ENCODE measurements around the gene GPBP1L1.
"Not testable (repeated sequence)": the region's sequence is repeated elsewhere in the genome, so short reads cannot be mapped to it uniquely, and the experiment has no call there.

GPBP1L1 gene

DNA sequence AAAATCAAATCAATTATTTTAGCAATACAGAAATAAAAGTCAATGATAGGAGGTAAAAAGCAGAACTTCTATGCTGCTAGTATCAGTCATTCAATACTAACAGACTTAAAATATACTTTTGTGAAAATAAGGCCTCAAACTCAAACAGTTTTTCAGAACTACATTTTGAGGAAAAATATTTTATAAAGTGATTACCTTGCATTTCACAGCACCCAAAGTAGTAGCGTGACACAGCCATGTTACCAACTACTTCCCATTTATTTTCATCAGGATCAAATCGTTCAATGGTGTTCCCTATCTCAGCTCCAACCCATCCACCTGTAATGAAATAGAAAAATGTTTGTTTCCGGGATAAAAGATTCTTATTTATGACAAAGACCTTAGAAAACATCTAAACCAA lies 30.4 kb upstream of the GPBP1L1 start:
- TF ChIP-seq POLR2AphosphoS5 (IDR thresholded peaks at IDR 0.05; ENCODE audit: borderline replicate concordance, low read depth, low read length) (no peak), FOXP2 (optimal IDR thresholded peaks at IDR 0.05; ENCODE audit: control extremely low read depth, extremely low read length, insufficient read depth) (no peak), EZH2 (IDR thresholded peaks at IDR 0.05) (no peak)
- no peak overlapping the region for H3K4me3 ChIP-seq
- no peak overlapping the region for H3K27ac ChIP-seq
- no peak overlapping the region for H3K9ac ChIP-seq (ENCODE audit: insufficient read length)
- DNase-seq (ENCODE audit: low read depth, low spot score), result no peak
- H3K9me3 ChIP-seq (ENCODE audit: low read depth, low read length), result no peaks in the 10 kb centered on the region
- H3K36me3 ChIP-seq (ENCODE audit: insufficient read depth, low read length), result peaks cover 6% of the 10 kb centered on the region; the same call in 1 of the 2 replicates

DNA sequence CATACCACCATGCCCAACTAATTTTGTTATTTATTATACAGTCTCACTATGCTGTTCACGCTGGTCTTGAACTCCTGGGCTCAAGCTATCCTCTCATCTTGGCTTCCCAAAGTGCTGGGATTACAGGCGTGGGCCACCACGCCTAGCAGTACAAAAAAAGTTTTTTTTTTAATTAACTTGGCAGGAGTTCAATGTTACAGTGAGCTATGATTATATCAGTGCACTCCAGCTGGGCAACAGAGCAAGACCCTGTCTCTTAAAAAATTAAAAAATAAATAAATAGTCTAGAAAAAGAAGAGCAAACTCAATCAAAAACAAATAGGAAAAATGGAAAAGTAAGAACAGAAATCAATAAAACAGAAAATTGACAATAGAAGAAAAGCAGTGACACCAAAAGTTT lies 27.4 kb upstream of the GPBP1L1 start:
- no peak for DNase-seq (ENCODE audit: low read depth, low spot score)
- Histone ChIP-seq H3K9ac (ENCODE audit: insufficient read length) (no peak overlapping the region), H3K4me3 (no peak overlapping the region), H3K36me3 (ENCODE audit: insufficient read depth, low read length) (peaks cover 6% of the 10 kb centered on the region; the same call in 1 of the 2 replicates), H3K9me3 (ENCODE audit: low read depth, low read length) (no peaks in the 10 kb centered on the region), H3K27ac (no peak overlapping the region)
- TF ChIP-seq EZH2 (IDR thresholded peaks at IDR 0.05), result no peak

DNA sequence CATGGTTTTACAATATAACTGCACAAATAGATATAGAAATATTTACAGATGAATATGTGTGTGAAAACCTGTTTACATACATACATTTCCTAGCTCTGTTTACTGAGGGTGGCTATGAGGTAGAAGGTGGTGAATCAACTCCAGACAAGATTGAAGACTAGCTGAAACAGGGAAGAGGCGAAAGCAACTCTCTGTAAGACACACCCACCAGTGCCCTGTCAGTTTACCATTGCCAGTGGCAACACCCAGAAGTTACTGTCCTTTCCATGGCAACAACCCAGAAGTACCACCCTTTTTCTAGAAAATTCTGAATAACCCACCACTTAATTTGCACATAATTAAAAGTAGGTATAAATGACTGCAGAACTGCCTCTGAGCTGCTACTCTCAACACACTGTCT lies 18.3 kb upstream of the GPBP1L1 start:
- Histone ChIP-seq H3K4me3 (no peak overlapping the region), H3K9ac (ENCODE audit: insufficient read length) (no peak overlapping the region), H3K9me3 (ENCODE audit: low read depth, low read length) (no peaks in the 10 kb centered on the region), H3K36me3 (ENCODE audit: insufficient read depth, low read length) (no peaks in the 10 kb centered on the region), H3K27ac (no peak overlapping the region)
- TF ChIP-seq EZH2 (IDR thresholded peaks at IDR 0.05) (no peak), POLR2AphosphoS5 (IDR thresholded peaks at IDR 0.05; ENCODE audit: borderline replicate concordance, low read depth, low read length) (no peak), FOXP2 (optimal IDR thresholded peaks at IDR 0.05; ENCODE audit: control extremely low read depth, extremely low read length, insufficient read depth) (no peak)
- no peak for DNase-seq (ENCODE audit: low read depth, low spot score)

DNA sequence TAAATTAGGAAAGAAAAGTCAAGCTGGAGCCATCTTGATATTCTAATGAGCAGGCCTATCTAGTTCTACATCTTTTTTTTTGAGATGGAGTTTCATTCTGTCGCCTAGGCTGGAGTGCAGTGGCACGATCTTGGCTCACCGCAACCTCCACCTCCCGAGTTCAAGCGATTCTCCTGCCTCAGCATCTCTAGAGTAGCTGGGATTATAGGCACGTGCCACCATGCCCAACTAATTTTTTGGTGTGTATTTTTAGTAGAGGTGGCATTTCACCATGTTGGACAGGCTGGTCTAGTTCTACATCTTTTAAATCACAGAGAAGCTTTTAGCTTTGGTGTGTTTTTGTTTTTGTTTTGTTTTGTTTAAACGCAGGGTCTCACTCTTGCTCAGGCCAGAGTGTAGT lies 8.5 kb upstream of the GPBP1L1 start:
- H3K27ac ChIP-seq, result 0 out of 2 replicates have a peak overlapping the region, but pooled peaks have one; percentile 7
- peaks cover 60% of the 10 kb centered on the region for H3K36me3 ChIP-seq (ENCODE audit: insufficient read depth, low read length)
- no peak for DNase-seq (ENCODE audit: low read depth, low spot score)
- H3K4me3 ChIP-seq, result no peak overlapping the region
- H3K9me3 ChIP-seq (ENCODE audit: low read depth, low read length), result no peaks in the 10 kb centered on the region
- TF ChIP-seq EZH2 (IDR thresholded peaks at IDR 0.05) (no peak), FOXP2 (optimal IDR thresholded peaks at IDR 0.05; ENCODE audit: control extremely low read depth, extremely low read length, insufficient read depth) (no peak), POLR2AphosphoS5 (IDR thresholded peaks at IDR 0.05; ENCODE audit: borderline replicate concordance, low read depth, low read length) (no peak)
- H3K9ac ChIP-seq (ENCODE audit: insufficient read length), result no peak overlapping the region

DNA sequence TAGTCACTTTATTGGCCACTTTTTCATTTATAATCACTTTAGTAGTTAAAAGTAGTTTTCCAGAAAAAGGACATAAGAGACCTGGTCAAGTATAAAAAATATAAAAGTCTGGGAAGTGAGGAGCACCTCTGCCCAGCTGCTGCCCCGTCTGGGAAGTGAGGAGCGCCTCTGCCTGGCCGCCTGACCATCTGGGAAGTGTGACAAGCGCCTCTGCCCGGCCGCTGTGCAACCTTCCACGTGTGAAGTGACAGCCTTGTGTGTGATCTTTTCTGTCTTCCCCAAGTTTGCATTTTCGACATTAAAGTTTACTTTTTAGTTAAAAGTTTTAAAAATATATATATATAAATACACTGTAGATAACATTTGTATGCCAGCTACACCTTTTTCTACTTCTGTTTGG lies 7.5 kb upstream of the GPBP1L1 start:
- not testable (repeated sequence) for H3K4me3 ChIP-seq; DNase-seq (ENCODE audit: low read depth, low spot score); H3K9ac ChIP-seq (ENCODE audit: insufficient read length); H3K9me3 ChIP-seq (ENCODE audit: low read depth, low read length); H3K27ac ChIP-seq
- peaks cover 62% of the 10 kb centered on the region for H3K36me3 ChIP-seq (ENCODE audit: insufficient read depth, low read length)

DNA sequence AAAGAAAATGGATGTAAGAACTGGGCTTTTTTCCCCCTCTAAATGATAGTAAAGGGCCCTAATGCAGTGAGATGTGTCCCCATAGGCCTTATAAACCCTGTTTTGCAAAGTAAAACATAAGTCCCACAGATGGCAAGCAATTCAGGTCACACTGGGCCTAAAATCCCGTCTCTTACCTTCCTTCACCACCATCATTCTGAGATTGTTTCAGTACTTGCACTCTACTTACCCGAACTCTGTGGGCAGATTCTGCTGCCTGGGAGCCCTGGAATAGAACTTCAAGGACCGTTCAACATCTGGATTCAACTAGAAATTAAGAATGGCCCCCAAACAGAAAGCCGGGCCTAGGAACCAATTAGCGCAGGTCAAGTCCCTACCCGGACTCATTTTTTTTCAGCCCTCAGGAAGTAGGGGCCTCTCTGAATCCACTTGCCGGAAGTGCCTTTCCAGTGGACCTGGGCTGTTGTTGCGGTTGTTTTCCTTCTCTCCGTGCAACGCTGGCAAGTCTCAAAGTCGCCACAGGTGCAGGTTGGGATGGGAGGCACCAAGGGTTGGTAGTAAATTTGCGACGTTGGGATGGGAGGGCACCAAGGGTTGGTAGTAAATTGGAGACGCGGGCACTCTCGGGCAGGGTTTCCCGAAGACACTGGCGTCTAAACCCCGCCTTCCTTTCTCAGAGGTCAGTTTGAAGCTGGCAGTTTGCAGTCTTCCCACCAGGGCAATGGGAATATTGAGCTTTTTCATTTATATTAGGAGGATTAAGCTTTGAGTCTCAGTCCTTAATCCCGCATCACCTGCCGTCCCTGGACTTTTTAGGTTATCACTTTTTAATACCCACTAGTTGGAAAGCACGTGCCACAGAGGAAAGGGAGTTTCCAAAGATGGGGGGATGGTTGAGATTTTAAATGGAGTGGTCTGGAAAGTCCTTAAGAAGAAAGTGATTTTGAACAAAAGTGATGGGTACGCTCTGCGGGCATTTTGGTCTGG lies 1.7 kb upstream of the GPBP1L1 start, which contains the start of gene TMEM69:
Gene TMEM69, plus strand, starts transcription at position 428 of the 987 bp plus-strand sequence. CDS start 2,888 bp downstream, outside the sequence.
- no peaks in the 10 kb centered on the region for H3K9me3 ChIP-seq (ENCODE audit: low read depth, low read length)
- TF ChIP-seq EZH2 (IDR thresholded peaks at IDR 0.05) (no peak), FOXP2 (optimal IDR thresholded peaks at IDR 0.05; ENCODE audit: control extremely low read depth, extremely low read length, insufficient read depth) (no peak), POLR2AphosphoS5 (IDR thresholded peaks at IDR 0.05; ENCODE audit: borderline replicate concordance, low read depth, low read length) (peak; percentile 96)
- peak within 1 kb of the TSS; percentile 92 for H3K4me3 ChIP-seq
- DNase-seq (ENCODE audit: low read depth, low spot score), result peak; percentile 81
- peaks cover 28% of the 10 kb centered on the region for H3K36me3 ChIP-seq (ENCODE audit: insufficient read depth, low read length)
- peak within 1 kb of the TSS; percentile 98 for H3K27ac ChIP-seq
- H3K9ac ChIP-seq (ENCODE audit: insufficient read length), result peak within 1 kb of the TSS; percentile 94

DNA sequence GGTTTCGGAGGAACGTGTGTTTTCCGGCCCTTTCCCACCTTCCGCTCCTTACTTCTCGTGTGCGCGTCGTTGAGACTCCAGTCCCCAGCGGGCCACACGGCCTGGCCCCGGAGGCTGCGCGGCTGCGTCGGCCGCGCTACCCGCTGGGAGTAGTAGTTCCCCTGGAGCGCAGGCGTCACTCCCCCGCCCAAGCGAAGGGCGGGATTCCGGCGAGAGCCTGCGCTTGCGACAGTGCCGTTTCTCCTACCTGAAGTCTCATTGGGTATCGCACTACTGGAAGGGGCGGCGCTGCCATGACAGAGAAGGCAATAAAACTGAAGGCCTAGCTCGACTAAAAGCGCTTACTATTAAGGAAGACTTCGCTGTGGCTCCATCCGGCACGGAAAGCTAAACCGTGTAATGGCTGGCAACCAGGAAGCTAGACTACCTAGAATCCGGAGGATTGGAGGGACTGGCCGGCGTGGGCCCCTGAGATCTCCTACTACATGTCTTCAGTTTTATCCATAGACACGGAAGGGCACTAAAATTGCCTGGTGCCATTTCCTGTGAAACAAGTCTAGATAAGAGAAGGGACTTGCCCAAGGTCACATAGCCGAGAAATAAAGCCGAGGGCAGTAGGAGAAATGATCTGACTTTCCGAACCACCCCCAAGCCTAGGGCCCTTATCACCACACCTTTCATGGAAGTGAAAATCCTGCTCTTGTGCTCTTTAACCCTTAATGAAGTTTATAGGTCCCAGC lies 851 bp upstream of the GPBP1L1 start:
- Histone ChIP-seq H3K9ac (ENCODE audit: insufficient read length) (peak overlapping the region; percentile 94), H3K27ac (peak overlapping the region; percentile 98), H3K4me3 (peak overlapping the region; percentile 92), H3K9me3 (ENCODE audit: low read depth, low read length) (no peaks in the 10 kb centered on the region), H3K36me3 (ENCODE audit: insufficient read depth, low read length) (peaks cover 19% of the 10 kb centered on the region)
- peak; percentile 98 for DNase-seq (ENCODE audit: low read depth, low spot score)
- TF ChIP-seq FOXP2 (optimal IDR thresholded peaks at IDR 0.05; ENCODE audit: control extremely low read depth, extremely low read length, insufficient read depth) (no peak), POLR2AphosphoS5 (IDR thresholded peaks at IDR 0.05; ENCODE audit: borderline replicate concordance, low read depth, low read length) (peak; percentile 95), EZH2 (IDR thresholded peaks at IDR 0.05) (no peak)

DNA sequence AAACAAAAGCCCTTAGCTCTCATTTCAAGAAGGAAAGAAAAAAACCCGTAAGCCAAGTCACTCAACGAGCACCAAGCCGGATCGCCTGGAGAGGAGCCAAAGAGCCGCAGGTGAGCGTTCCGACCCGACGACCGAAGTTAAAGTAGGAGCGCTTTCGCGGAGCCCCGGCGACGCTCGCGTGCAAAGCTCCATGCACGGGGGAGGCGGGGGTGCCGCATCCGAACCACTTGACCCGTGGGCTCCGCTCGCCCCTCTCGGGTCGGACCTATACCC lies 382 bp downstream of the GPBP1L1 start:
- no peak for DNase-seq (ENCODE audit: low read depth, low spot score)
- H3K36me3 ChIP-seq (ENCODE audit: insufficient read depth, low read length), result peaks cover 13% of the 10 kb centered on the region
- H3K9me3 ChIP-seq (ENCODE audit: low read depth, low read length), result no peaks in the 10 kb centered on the region
- H3K27ac ChIP-seq, result peak overlapping the region; percentile 92
- peak overlapping the region; percentile 92 for H3K4me3 ChIP-seq
- peak overlapping the region; percentile 88 for H3K9ac ChIP-seq (ENCODE audit: insufficient read length)
- TF ChIP-seq POLR2AphosphoS5 (IDR thresholded peaks at IDR 0.05; ENCODE audit: borderline replicate concordance, low read depth, low read length) (no peak), FOXP2 (optimal IDR thresholded peaks at IDR 0.05; ENCODE audit: control extremely low read depth, extremely low read length, insufficient read depth) (no peak), EZH2 (IDR thresholded peaks at IDR 0.05) (no peak)
